Uterus (tissue), 2 donors: ENCODE measurements around the gene SCN3B.

Experiments
- POLR2A ChIP-seq, 2 donors: fragments of 450-650 bp; IDR thresholded peaks; one replicate each; pipeline ENCODE4 v1.6.1; 2016; ENCODE audit warnings: antibody characterized with exemption in 2 of 2, mild to moderate bottlenecking in 1 of 2, moderate library complexity in 1 of 2
- TF ChIP-seq, protein P1 (sequence below), 4 experiments: fragments of 200-600 bp in 2 of 4; fragments of 450-650 bp in 2 of 4; sonication (generic) in 2 of 4; IDR thresholded peaks; one replicate each; pipeline ENCODE4 v1.5.1; 2016 to 2019; ENCODE audit warnings: antibody characterized with exemption in 4 of 4, mild to moderate bottlenecking in 2 of 4, moderate library complexity in 1 of 4

DNA sequence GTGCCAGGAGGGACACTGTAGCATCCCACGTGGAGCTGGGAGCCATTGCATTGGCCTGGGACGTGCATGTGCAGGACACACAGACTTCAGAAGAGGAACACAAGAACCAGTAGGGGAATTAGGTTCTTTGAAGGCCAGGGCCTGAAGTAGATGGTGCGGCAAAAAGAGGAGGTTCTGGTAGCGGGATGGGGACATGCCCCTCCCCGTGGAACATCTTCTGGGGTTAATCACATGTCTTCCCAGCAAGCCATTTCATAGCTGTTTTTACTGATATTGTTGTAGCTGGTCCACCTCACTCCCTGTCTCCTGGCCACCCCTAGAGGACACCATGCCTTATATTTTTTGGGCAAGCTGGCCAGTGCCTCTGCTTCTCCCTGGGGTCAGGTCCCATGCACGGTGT is 74.3 kb downstream of the SCN3B start:
- TF ChIP-seq, protein P1, sequence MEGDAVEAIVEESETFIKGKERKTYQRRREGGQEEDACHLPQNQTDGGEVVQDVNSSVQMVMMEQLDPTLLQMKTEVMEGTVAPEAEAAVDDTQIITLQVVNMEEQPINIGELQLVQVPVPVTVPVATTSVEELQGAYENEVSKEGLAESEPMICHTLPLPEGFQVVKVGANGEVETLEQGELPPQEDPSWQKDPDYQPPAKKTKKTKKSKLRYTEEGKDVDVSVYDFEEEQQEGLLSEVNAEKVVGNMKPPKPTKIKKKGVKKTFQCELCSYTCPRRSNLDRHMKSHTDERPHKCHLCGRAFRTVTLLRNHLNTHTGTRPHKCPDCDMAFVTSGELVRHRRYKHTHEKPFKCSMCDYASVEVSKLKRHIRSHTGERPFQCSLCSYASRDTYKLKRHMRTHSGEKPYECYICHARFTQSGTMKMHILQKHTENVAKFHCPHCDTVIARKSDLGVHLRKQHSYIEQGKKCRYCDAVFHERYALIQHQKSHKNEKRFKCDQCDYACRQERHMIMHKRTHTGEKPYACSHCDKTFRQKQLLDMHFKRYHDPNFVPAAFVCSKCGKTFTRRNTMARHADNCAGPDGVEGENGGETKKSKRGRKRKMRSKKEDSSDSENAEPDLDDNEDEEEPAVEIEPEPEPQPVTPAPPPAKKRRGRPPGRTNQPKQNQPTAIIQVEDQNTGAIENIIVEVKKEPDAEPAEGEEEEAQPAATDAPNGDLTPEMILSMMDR (IDR thresholded peaks at IDR 0.05): no peak
- no peak for TF ChIP-seq POLR2A (IDR thresholded peaks at IDR 0.05)
